ENCODE results near the gene STT3B. TPM values are rescaled to one million over a fixed set of nuclear protein-coding genes. Genes with fewer than 3 reads are reported as not detected.

STT3B gene
- total RNA-seq, 1 experiment from 2014 or later: 202 TPM

GRCh38 chr3:31620656-31621055 lies 87.9 kb downstream of the STT3B start:
- intact Hi-C loops (cut with micrococcal nuclease; ENCODE audit: unreplicated experiment): no loop called here
- H3K36me3 Mint-ChIP-seq (ENCODE audit: insufficient read depth, unreplicated experiment): peaks cover 34% of the 10 kb centered on the region
- no peaks in the 10 kb centered on the region for H3K9me3 Mint-ChIP-seq (ENCODE audit: low read depth, unreplicated experiment)
- no TSS peak for BruUV-seq (replicated peaks)
- no peak overlapping the region for H3K27ac Mint-ChIP-seq (ENCODE audit: unreplicated experiment)
- H3K4me1 Mint-ChIP-seq (ENCODE audit: low read depth, unreplicated experiment): no peaks in the 10 kb centered on the region
- no peak for TF ChIP-seq CTCF (IDR thresholded peaks at IDR 0.05; ENCODE audit: unreplicated experiment)
- H3K4me3 Mint-ChIP-seq (ENCODE audit: low read depth, unreplicated experiment): no peak overlapping the region
- CTCF ChIA-PET: no interaction called here
- H3K27me3 Mint-ChIP-seq (ENCODE audit: unreplicated experiment): no peaks in the 10 kb centered on the region
- DNase-seq: no peak

- intact Hi-C loops (cut with micrococcal nuclease; ENCODE audit: unreplicated experiment): no loop called here
- no peak overlapping the region for H3K4me3 Mint-ChIP-seq (ENCODE audit: low read depth, unreplicated experiment)
- no peaks in the 10 kb centered on the region for H3K4me1 Mint-ChIP-seq (ENCODE audit: low read depth, unreplicated experiment)
- TF ChIP-seq CTCF (IDR thresholded peaks at IDR 0.05; ENCODE audit: unreplicated experiment): no peak
- no peak overlapping the region for H3K27ac Mint-ChIP-seq (ENCODE audit: unreplicated experiment)
- DNase-seq: no peak
- CTCF ChIA-PET: no interaction called here
- BruUV-seq (replicated peaks): no TSS peak
- no peaks in the 10 kb centered on the region for H3K27me3 Mint-ChIP-seq (ENCODE audit: unreplicated experiment)
- H3K9me3 Mint-ChIP-seq (ENCODE audit: low read depth, unreplicated experiment): no peaks in the 10 kb centered on the region
- peaks cover 35% of the 10 kb centered on the region for H3K36me3 Mint-ChIP-seq (ENCODE audit: insufficient read depth, unreplicated experiment)
Observed at GRCh38 chr3:31621314-31621713, 88.6 kb downstream of the STT3B start.

GRCh38 chr3:31622636-31623288 lies 90.0 kb downstream of the STT3B start:
- peaks cover 38% of the 10 kb centered on the region for H3K36me3 Mint-ChIP-seq (ENCODE audit: insufficient read depth, unreplicated experiment)

GRCh38 chr3:31624083-31624709 lies 91.5 kb downstream of the STT3B start:
- Mint-ChIP-seq H3K9me3 (ENCODE audit: low read depth, unreplicated experiment) (no peaks in the 10 kb centered on the region), H3K36me3 (ENCODE audit: insufficient read depth, unreplicated experiment) (peaks cover 35% of the 10 kb centered on the region), H3K27ac (ENCODE audit: unreplicated experiment) (no peak overlapping the region), H3K4me1 (ENCODE audit: low read depth, unreplicated experiment) (no peaks in the 10 kb centered on the region), H3K27me3 (ENCODE audit: unreplicated experiment) (no peaks in the 10 kb centered on the region), H3K4me3 (ENCODE audit: low read depth, unreplicated experiment) (no peak overlapping the region)
- CTCF ChIA-PET: interaction anchor here (0.7 kb wide), 1 partner anchor 66 kb away, joined by 13 read pairs; no protein-coding TSS in a partner anchor
- DNase-seq: no peak
- TF ChIP-seq CTCF (IDR thresholded peaks at IDR 0.05; ENCODE audit: unreplicated experiment): no peak
- no TSS peak for BruUV-seq (replicated peaks)
- intact Hi-C loops (cut with micrococcal nuclease; ENCODE audit: unreplicated experiment): no loop called here

More at GRCh38 chr3:31622636-31623288, 90.0 kb downstream of the STT3B start:
- Mint-ChIP-seq H3K4me1 (ENCODE audit: low read depth, unreplicated experiment) (no peaks in the 10 kb centered on the region), H3K27me3 (ENCODE audit: unreplicated experiment) (no peaks in the 10 kb centered on the region), H3K4me3 (ENCODE audit: low read depth, unreplicated experiment) (no peak overlapping the region), H3K9me3 (ENCODE audit: low read depth, unreplicated experiment) (no peaks in the 10 kb centered on the region), H3K27ac (ENCODE audit: unreplicated experiment) (no peak overlapping the region)
- intact Hi-C loops (cut with micrococcal nuclease; ENCODE audit: unreplicated experiment): no loop called here
- BruUV-seq (replicated peaks): no TSS peak
- DNase-seq: no peak
- CTCF ChIA-PET: no interaction called here
- TF ChIP-seq CTCF (IDR thresholded peaks at IDR 0.05; ENCODE audit: unreplicated experiment): no peak

Measured in Calu3 (cell line).